Transverse colon (tissue), 4 donors: ENCODE results near the gene SREBF1. TPM values are rescaled to one million over a fixed set of nuclear protein-coding genes. Genes with fewer than 3 reads are reported as not detected.

Experiments
- DNase-seq: peaks from one replicate; pipeline ENCODE4 v3.0.0-alpha.2; 2019
- H3K27ac ChIP-seq, 4 donors: fragments of 200-600 bp; sonication (generic); 2 replicates each; pipeline ENCODE4 v1.5.1; 2016 to 2018; ENCODE audit warnings: inconsistent platforms in 4 of 4
- H3K27me3 ChIP-seq: fragments of 200-600 bp; sonication (generic); 2 replicates; pipeline ENCODE4 v1.5.1; 2017; ENCODE audit warnings: inconsistent platforms
- H3K36me3 ChIP-seq, 4 donors: fragments of 200-600 bp; sonication (generic); 2 replicates each; pipeline ENCODE4 v1.5.1; 2017 to 2019; ENCODE audit warnings: inconsistent platforms in 4 of 4
- H3K4me1 ChIP-seq, 4 donors: fragments of 200-600 bp; sonication (generic); 2 replicates each; pipeline ENCODE4 v1.5.1; 2017 to 2020; ENCODE audit warnings: inconsistent platforms in 4 of 4
- H3K4me3 ChIP-seq, 4 donors: fragments of 200-600 bp; sonication (generic); 1 replicate in 1 of 4; 2 replicates in 3 of 4; pipeline versions ENCODE4 v1.5.1 to v1.6.1; 2017 to 2019; ENCODE audit warnings: inconsistent platforms in 4 of 4
- H3K9me3 ChIP-seq, 2 donors: fragments of 200-600 bp; sonication (generic); 2 replicates each; pipeline ENCODE4 v1.5.1; 2017 to 2019; ENCODE audit warnings: inconsistent platforms in 2 of 2
- CTCF ChIP-seq, 5 experiments: fragments of 200-600 bp in 3 of 5; fragments of 450-650 bp in 2 of 5; sonication (generic) in 3 of 5; IDR thresholded peaks; 1 replicate in 2 of 5; 2 replicates in 3 of 5; pipeline ENCODE4 v1.5.1; 2016 to 2017; ENCODE audit warnings: antibody characterized with exemption in 5 of 5, inconsistent platforms in 3 of 5, mild to moderate bottlenecking in 2 of 5, moderate library complexity in 1 of 5
- EP300 ChIP-seq: sonication (generic); formaldehyde crosslinking; IDR thresholded peaks from one replicate; pipeline ENCODE4 v1.6.1; 2017; ENCODE audit warnings: antibody characterized with exemption, low read depth
- POLR2A ChIP-seq: fragments of 450-650 bp; IDR thresholded peaks from one replicate; pipeline ENCODE4 v1.6.1; 2016; ENCODE audit warnings: antibody characterized with exemption, mild to moderate bottlenecking, moderate library complexity
- POLR2AphosphoS5 ChIP-seq, 3 donors: sonication (generic); formaldehyde crosslinking; IDR thresholded peaks; one replicate each; pipeline ENCODE4 v1.6.1; 2016; ENCODE audit warnings: antibody characterized with exemption in 3 of 3
- WGBS, 2 donors: methylation state at CpG; one replicate each; pipeline ENCODE4 v1.1.5; 2018; ENCODE audit warnings: low coverage in 1 of 2; 5-methylcytosine and 5-hydroxymethylcytosine counted together
- in situ Hi-C, 4 donors: fragments of 200-750 bp; cut with MboI; loops; one replicate each; pipeline versions ENCODE4 v1.15.0 to v1.15.1; 2017; ENCODE audit warnings: low sequenced_read_pairs in 3 of 4, low pct_ligation_motif_present in 1 of 4, low pct_unique_long_range_greater_than_20kb in 1 of 4
- intact Hi-C: fragments of 100-400 bp; cut with DNase I; formaldehyde crosslinking; loops from one replicate; pipeline ENCODE4 v1.15.1; 2023; ENCODE audit warnings: low total_unique reads
- total RNA-seq, 4 donors: library from RNA; depleted of rRNA; stranded (reverse); fragments of >200 nt; gene quantifications; one replicate each; pipeline ENCODE4 v1.1.0, GENCODE V29; 2016

The SREBF1 gene
- total RNA-seq, 4 donors from 2014 or later, result 45.7 to 206 (median 148) TPM

GRCh38 chr17:17839791-17840707 lies 3.3 kb upstream of the SREBF1 start:
- DNase-seq, result peak; percentile 94
- Histone ChIP-seq H3K4me3 (peak overlapping the region; percentile 29 to 49 (median 38)), H3K27ac (peak overlapping the region; percentile 98 to 100 (median 99)), H3K9me3 (no peaks in the 10 kb centered on the region), H3K27me3 (no peaks in the 10 kb centered on the region), H3K4me1 (peaks cover 31 to 51% (median 50%) of the 10 kb centered on the region in 4 donors), H3K36me3 (no peaks in the 10 kb centered on the region)
- peak; percentile 94 for TF ChIP-seq EP300
- peak; percentile 87 for TF ChIP-seq POLR2A
- peak; percentile 85 to 93 (median 90) for TF ChIP-seq POLR2AphosphoS5 (IDR thresholded peaks at IDR 0.05)
- TF ChIP-seq CTCF (IDR thresholded peaks at IDR 0.05), result no peak
- WGBS, 2 donors, result 2% methylated on average over 50 of the region's 71 CpGs; no CpG with 5 or more reads in 1 of the 2 donors
- intact Hi-C loops, result no loop called here
- in situ Hi-C loops, result no loop called here

- DNase-seq, result peak; percentile 64
- in situ Hi-C loops (no loop called here), intact Hi-C loops (no loop called here)
- H3K27me3 ChIP-seq, result no peaks in the 10 kb centered on the region
- no peak overlapping the region for H3K4me3 ChIP-seq
- peaks cover 31 to 67% (median 63%) of the 10 kb centered on the region in 4 donors for H3K4me1 ChIP-seq
- H3K9me3 ChIP-seq, result no peaks in the 10 kb centered on the region
- TF ChIP-seq CTCF (IDR thresholded peaks at IDR 0.05) (no peak), POLR2AphosphoS5 (IDR thresholded peaks at IDR 0.05) (peak in 2 of 3 donors; percentile 5 to 43), POLR2A (peak; percentile 15), EP300 (peak; percentile 9)
- no peaks in the 10 kb centered on the region for H3K36me3 ChIP-seq
- WGBS, 2 donors, result 57 to 85% methylated on average over 5 to 10 of the region's 11 CpGs
- peak overlapping the region; percentile 98 to 100 (median 99) for H3K27ac ChIP-seq
These were observed 1.5 kb upstream of the SREBF1 start for GRCh38 chr17:17837966-17838962.

GRCh38 chr17:17837380-17837821 lies 615 bp upstream of the SREBF1 start:
- Histone ChIP-seq H3K4me3 (peak overlapping the region in 3 of 4 donors; percentile 73 to 98 (median 75)), H3K4me1 (peaks cover 31 to 70% (median 63%) of the 10 kb centered on the region in 4 donors), H3K27me3 (no peaks in the 10 kb centered on the region), H3K36me3 (no peaks in the 10 kb centered on the region), H3K27ac (peak overlapping the region; percentile 98 to 100 (median 99)), H3K9me3 (no peaks in the 10 kb centered on the region)
- TF ChIP-seq POLR2AphosphoS5 (IDR thresholded peaks at IDR 0.05) (peak; percentile 18 to 56 (median 42)), CTCF (IDR thresholded peaks at IDR 0.05) (no peak), POLR2A (peak; percentile 56)
- 34% methylated on average over 3 of the region's 3 CpGs; no CpG with 5 or more reads in 1 of the 2 donors for WGBS, 2 donors
- intact Hi-C loops (no loop called here), in situ Hi-C loops (no loop called here)
- no peak for DNase-seq
